ENCODE data around the gene DENND5B. TPM values are rescaled to one million over a fixed set of nuclear protein-coding genes. Genes with fewer than 3 reads are reported as not detected.

The DENND5B gene

DNA sequence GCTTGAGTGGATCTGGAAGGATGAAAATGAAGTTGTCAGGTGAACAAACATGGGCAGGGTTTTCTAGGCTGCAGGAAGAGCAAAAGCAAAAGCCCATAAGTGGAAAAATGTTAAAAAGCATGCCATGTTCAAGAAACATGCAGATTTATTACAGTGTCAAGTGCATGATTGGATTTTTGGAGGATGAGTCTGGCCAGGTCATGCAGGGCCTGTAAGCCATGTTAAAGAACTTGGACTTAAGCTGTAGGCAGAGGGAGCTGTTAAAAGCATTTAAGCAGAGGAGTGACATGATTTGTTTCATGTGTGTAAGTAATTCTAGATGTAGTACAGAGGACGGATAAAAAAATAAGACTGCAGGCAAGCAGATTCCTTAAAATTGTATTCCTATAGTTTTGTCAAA is 248.7 kb downstream of the DENND5B start:
- no peaks in the 10 kb centered on the region for H3K36me3 ChIP-seq (ENCODE audit: insufficient read depth, low read length)
- no peaks in the 10 kb centered on the region for H3K4me1 ChIP-seq (ENCODE audit: control insufficient read depth, insufficient read depth, low read length)
- no peak overlapping the region for H3K9ac ChIP-seq (ENCODE audit: low read depth, low read length)
- no peaks in the 10 kb centered on the region for H3K9me3 ChIP-seq (replicated peaks; ENCODE audit: low read length)
- peaks cover 11% of the 10 kb centered on the region for H3K27me3 ChIP-seq (ENCODE audit: control insufficient read depth, insufficient read depth, low read length)
- no peak overlapping the region for H3K4me2 ChIP-seq (ENCODE audit: low read length)
- no peak overlapping the region for H3K4me3 ChIP-seq (ENCODE audit: low read length)

DNA sequence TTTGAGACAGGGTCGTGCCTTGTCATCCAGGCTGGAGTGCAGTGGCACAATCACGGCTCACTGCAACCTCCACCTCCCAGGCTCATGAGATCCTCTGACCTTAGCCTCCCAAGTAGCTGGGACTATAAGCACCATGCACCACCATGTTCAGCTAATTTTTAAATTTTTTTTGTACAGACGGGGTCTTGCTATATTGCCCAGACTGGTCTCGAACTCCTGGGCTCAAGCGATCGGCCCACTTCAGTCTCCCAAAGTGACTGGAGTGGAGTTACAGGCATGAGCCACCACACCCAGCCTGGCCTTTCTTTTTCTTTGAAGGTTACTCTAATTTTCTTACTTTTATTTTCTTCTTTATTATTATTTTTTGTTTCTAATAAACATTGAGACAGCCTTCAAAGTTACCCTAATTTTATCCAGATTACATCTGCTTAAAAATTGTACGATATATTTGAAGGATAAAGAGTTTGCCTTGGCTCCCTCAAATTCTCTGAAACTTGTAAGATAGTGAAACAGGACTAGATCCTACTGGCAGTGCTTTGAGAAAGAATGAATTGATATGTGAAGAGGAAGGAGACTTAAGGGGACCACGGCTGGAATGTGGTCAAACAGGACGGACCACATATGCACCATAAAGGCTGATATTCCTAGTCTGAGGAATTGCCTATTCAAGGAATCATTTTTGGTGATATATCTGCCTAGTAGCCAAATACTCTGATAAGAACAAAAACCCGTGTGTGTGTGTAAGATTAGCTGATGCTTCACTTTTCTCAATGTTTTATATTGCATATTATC is 250.9 kb downstream of the DENND5B start:
- Histone ChIP-seq H3K9me3 (replicated peaks; ENCODE audit: low read length) (no peaks in the 10 kb centered on the region), H3K9ac (ENCODE audit: low read depth, low read length) (no peak overlapping the region), H3K27me3 (ENCODE audit: control insufficient read depth, insufficient read depth, low read length) (no peaks in the 10 kb centered on the region), H3K36me3 (ENCODE audit: insufficient read depth, low read length) (no peaks in the 10 kb centered on the region), H3K4me2 (ENCODE audit: low read length) (no peak overlapping the region), H3K4me1 (ENCODE audit: control insufficient read depth, insufficient read depth, low read length) (no peaks in the 10 kb centered on the region), H3K4me3 (ENCODE audit: low read length) (no peak overlapping the region)

DNA sequence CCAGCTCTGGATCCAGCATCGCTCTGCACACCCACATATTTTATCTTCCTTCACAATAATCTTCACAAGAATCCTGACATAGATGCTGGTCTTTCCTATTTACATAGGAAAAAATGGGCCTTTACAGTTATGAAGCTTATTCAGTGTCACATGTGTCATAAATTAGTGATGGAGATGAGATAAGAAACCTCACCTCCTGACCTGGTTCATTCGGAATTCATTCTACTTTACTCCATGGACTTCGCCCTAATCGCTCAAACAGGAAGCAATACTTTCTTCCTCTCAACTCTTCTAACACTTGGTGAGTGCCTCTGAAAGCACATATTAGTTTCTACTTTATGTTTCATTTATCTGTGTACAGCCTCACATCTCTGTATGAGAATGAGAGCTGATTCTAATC is 253.0 kb downstream of the DENND5B start:
- no peaks in the 10 kb centered on the region for H3K36me3 ChIP-seq (ENCODE audit: insufficient read depth, low read length)
- no peak overlapping the region for H3K4me3 ChIP-seq (ENCODE audit: low read length)
- no peaks in the 10 kb centered on the region for H3K4me1 ChIP-seq (ENCODE audit: control insufficient read depth, insufficient read depth, low read length)
- no peaks in the 10 kb centered on the region for H3K27me3 ChIP-seq (ENCODE audit: control insufficient read depth, insufficient read depth, low read length)
- no peak overlapping the region for H3K9ac ChIP-seq (ENCODE audit: low read depth, low read length)
- H3K9me3 ChIP-seq (replicated peaks; ENCODE audit: low read length), result no peaks in the 10 kb centered on the region
- no peak overlapping the region for H3K4me2 ChIP-seq (ENCODE audit: low read length)

Small RNAs within 50 kb of the gene (small RNA-seq; reads per million reads assigned to genes)
- gene RF00019, result not detected
- gene RF00026, result not detected
- gene RNU5F-4P, result 0.21 reads per million
- gene RNU6-618P, result not detected
- gene RPL31P50, result not detected

Data from skeletal muscle satellite cell (primary cell).